Loucy (cell line): ENCODE data around the gene VARS1.
A peak's percentile ranks its signal among the peaks of the same experiment; 100 is the strongest.
"Not testable (repeated sequence)": the region's sequence is repeated elsewhere in the genome, so short reads cannot be mapped to it uniquely, and the experiment has no call there.

ENCODE experiments used
- H2AFZ ChIP-seq: fragments of 200-600 bp; sonication (generic); 2 replicates; pipeline ENCODE4 v1.6.0; 2016; ENCODE audit warnings: antibody characterized with exemption, mild to moderate bottlenecking, low read length, moderate library complexity
- H3F3A ChIP-seq: fragments of 200-600 bp; 2 replicates; pipeline ENCODE4 v1.6.0; 2016; ENCODE audit warnings: antibody characterized with exemption, low read depth, mild to moderate bottlenecking
- H3K27me3 ChIP-seq: fragments of 200-600 bp; sonication (generic); 2 replicates; pipeline ENCODE4 v1.6.1; 2014; ENCODE audit warnings: low read length, mild to moderate bottlenecking; ENCODE audit not compliant: insufficient read depth, poor library complexity, severe bottlenecking
- H3K36me3 ChIP-seq: fragments of 200-600 bp; sonication (generic); 2 replicates; pipeline ENCODE4 v1.6.1; 2016; ENCODE audit warnings: low read length; ENCODE audit not compliant: insufficient read depth
- H3K4me1 ChIP-seq: fragments of 200-600 bp; sonication (generic); 2 replicates; pipeline ENCODE4 v1.5.1; 2014; ENCODE audit warnings: low read length, mild to moderate bottlenecking; ENCODE audit not compliant: insufficient read depth, poor library complexity, severe bottlenecking
- H3K4me2 ChIP-seq: fragments of 200-600 bp; sonication (generic); 2 replicates; pipeline ENCODE4 v1.6.0; 2014; ENCODE audit warnings: antibody characterized with exemption, low read length, low read depth, mild to moderate bottlenecking; ENCODE audit not compliant: poor library complexity, severe bottlenecking
- H3K4me3 ChIP-seq: fragments of 200-600 bp; sonication (generic); 2 replicates; pipeline ENCODE4 v1.5.1; 2014; ENCODE audit warnings: low read length, mild to moderate bottlenecking, mixed read lengths; ENCODE audit not compliant: poor library complexity, severe bottlenecking
- H3K79me2 ChIP-seq: fragments of 200-600 bp; sonication (generic); 2 replicates; pipeline ENCODE4 v1.6.1; 2014; ENCODE audit warnings: low read length; ENCODE audit not compliant: insufficient read depth
- H3K9ac ChIP-seq: fragments of 200-600 bp; sonication (generic); 2 replicates; pipeline ENCODE4 v1.6.0; 2014; ENCODE audit warnings: mild to moderate bottlenecking, low read depth, low read length, moderate library complexity; ENCODE audit not compliant: poor library complexity, severe bottlenecking
- H3K9me2 ChIP-seq: fragments of 200-600 bp; sonication (generic); replicated peaks from 2 replicates; pipeline ENCODE4 v1.6.1; 2016; ENCODE audit warnings: low read depth, low read length, mixed read lengths
- H3K9me3 ChIP-seq: fragments of 200-600 bp; sonication (generic); 2 replicates; pipeline ENCODE4 v1.6.1; 2014; ENCODE audit warnings: mild to moderate bottlenecking, antibody characterized with exemption, low read length, low read depth; ENCODE audit not compliant: insufficient read depth
- H4K20me1 ChIP-seq: fragments of 200-600 bp; sonication (generic); 2 replicates; pipeline ENCODE4 v1.6.0; 2014; ENCODE audit warnings: antibody characterized with exemption, low read length, mild to moderate bottlenecking; ENCODE audit not compliant: insufficient read depth, poor library complexity, severe bottlenecking
- CTCF ChIP-seq: fragments of 200-600 bp; sonication (generic); conservative IDR thresholded peaks from 2 replicates; pipeline ENCODE4 v1.5.1; 2014; ENCODE audit warnings: mild to moderate bottlenecking, antibody characterized with exemption, low read length
- EZH2phosphoT487 ChIP-seq: fragments of 200-600 bp; IDR thresholded peaks from 2 replicates; pipeline ENCODE4 v1.6.1; 2018; ENCODE audit warnings: antibody characterized with exemption, mild to moderate bottlenecking, moderate library complexity, borderline replicate concordance

Gene VARS1

GRCh38 chr6:31794294-31794865 is 1.2 kb downstream of the VARS1 start:
- peak overlapping the region; percentile 100 for H3K4me3 ChIP-seq
- peak overlapping the region; percentile 96 for H3K9ac ChIP-seq
- H3K4me2 ChIP-seq: peak overlapping the region; percentile 90
- H3K9me2 ChIP-seq: no peaks in the 10 kb centered on the region
- peaks cover 49% of the 10 kb centered on the region for H3K4me1 ChIP-seq
- H3K36me3 ChIP-seq: peaks cover 6% of the 10 kb centered on the region
- peaks cover 9% of the 10 kb centered on the region; the same call in 1 of the 2 replicates for H3F3A ChIP-seq
- H2AFZ ChIP-seq: no peak overlapping the region
- H4K20me1 ChIP-seq: peaks cover 19% of the 10 kb centered on the region
- H3K9me3 ChIP-seq: no peaks in the 10 kb centered on the region
- H3K79me2 ChIP-seq: peaks cover 47% of the 10 kb centered on the region
- peaks cover 7% of the 10 kb centered on the region for H3K27me3 ChIP-seq
- TF ChIP-seq EZH2phosphoT487 (no peak), CTCF (no peak)

DNA sequence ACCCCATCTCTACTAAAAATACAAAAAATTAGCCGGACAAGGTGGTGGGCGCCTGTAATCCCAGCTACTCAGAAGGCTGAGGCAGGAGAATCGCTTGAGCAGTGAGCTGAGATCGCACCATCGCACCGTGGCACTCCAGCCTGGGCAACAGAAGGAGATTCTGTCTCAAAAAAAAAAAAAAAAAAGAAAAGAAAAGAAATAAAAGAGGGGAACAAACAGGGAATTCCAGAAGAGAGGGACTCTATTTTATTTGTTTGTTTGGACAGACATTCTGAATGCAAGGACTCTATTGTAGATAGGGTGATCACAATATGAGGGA is 1.7 kb downstream of the VARS1 start:
- H3K9me3 ChIP-seq, H3K9me2 ChIP-seq, H3F3A ChIP-seq, H3K36me3 ChIP-seq, H3K27me3 ChIP-seq, H2AFZ ChIP-seq: not testable (repeated sequence)
- Histone ChIP-seq H3K79me2 (peaks cover 43% of the 10 kb centered on the region), H4K20me1 (peaks cover 19% of the 10 kb centered on the region), H3K4me2 (peak overlapping the region; percentile 90), H3K4me1 (peaks cover 49% of the 10 kb centered on the region), H3K4me3 (peak overlapping the region; percentile 100), H3K9ac (peak overlapping the region; percentile 96)

DNA sequence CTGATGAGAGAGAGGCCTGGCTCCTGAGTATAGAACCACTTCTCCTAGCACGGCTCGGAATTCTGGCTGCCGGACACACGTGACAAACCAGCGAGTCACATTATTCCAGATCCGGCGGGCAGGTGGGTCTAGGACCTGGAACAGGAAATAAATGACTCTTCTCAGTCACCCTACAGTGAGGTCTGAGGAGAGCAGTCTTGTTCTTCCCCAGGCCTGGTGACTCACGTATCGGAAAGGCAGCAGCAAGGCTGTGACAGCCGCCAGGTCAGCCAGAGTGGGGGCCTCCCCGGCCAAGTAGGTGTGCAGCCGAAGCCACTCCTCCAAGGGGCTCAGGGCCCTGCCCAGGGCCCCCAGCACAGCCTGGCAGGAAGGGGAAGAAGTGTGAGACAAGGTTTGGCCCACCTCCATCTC is 2.8 kb downstream of the VARS1 start:
- TF ChIP-seq EZH2phosphoT487 (no peak), CTCF (no peak)
- peaks cover 19% of the 10 kb centered on the region for H4K20me1 ChIP-seq
- peaks cover 6% of the 10 kb centered on the region; the same call in 1 of the 2 replicates for H3F3A ChIP-seq
- no peak overlapping the region for H2AFZ ChIP-seq
- H3K9me2 ChIP-seq: no peaks in the 10 kb centered on the region
- peak overlapping the region; percentile 96 for H3K9ac ChIP-seq
- H3K4me2 ChIP-seq: peak overlapping the region; percentile 90
- peaks cover 42% of the 10 kb centered on the region for H3K79me2 ChIP-seq
- peaks cover 42% of the 10 kb centered on the region for H3K4me1 ChIP-seq
- H3K4me3 ChIP-seq: peak overlapping the region; percentile 100
- H3K9me3 ChIP-seq: no peaks in the 10 kb centered on the region
- peaks cover 7% of the 10 kb centered on the region for H3K27me3 ChIP-seq
- H3K36me3 ChIP-seq: peaks cover 8% of the 10 kb centered on the region

- peak overlapping the region; percentile 11 for H3K4me2 ChIP-seq
- H3K9me2 ChIP-seq: no peaks in the 10 kb centered on the region
- peaks cover 42% of the 10 kb centered on the region for H3K79me2 ChIP-seq
- H3K9ac ChIP-seq: peak overlapping the region; percentile 96
- H4K20me1 ChIP-seq: peaks cover 19% of the 10 kb centered on the region
- peaks cover 4% of the 10 kb centered on the region; the same call in 1 of the 2 replicates for H3F3A ChIP-seq
- H3K4me3 ChIP-seq: peak overlapping the region; percentile 100
- no peak overlapping the region for H2AFZ ChIP-seq
- H3K27me3 ChIP-seq: peaks cover 7% of the 10 kb centered on the region
- no peaks in the 10 kb centered on the region for H3K9me3 ChIP-seq
- H3K36me3 ChIP-seq: peaks cover 8% of the 10 kb centered on the region
- peaks cover 34% of the 10 kb centered on the region for H3K4me1 ChIP-seq
- TF ChIP-seq CTCF (no peak), EZH2phosphoT487 (no peak)
Measured at GRCh38 chr6:31792090-31792374, 3.5 kb downstream of the VARS1 start.
